Right lobe of liver (tissue), 4 donors: ENCODE measurements around the gene TMTC3.

Source experiments
- POLR2A ChIP-seq: fragments of 450-650 bp; IDR thresholded peaks from one replicate; pipeline ENCODE4 v1.6.1; 2017; ENCODE audit warnings: antibody characterized with exemption, mild to moderate bottlenecking
- TF ChIP-seq, protein P1 (sequence below), 4 donors: fragments of 200-600 bp in 3 of 4; fragments of 450-650 bp in 1 of 4; IDR thresholded peaks; one replicate each; pipeline versions ENCODE4 v1.5.1 to v1.8.0; 2016 to 2022; ENCODE audit warnings: antibody characterized with exemption in 4 of 4, mild to moderate bottlenecking in 2 of 4
- donor health status: DM: no; HTN: no; CAD: no.
- donor health status: DM: no; HTN: no; CAD: no.
- donor health status: DM: no; HTN: yes; CAD: no.

DNA sequence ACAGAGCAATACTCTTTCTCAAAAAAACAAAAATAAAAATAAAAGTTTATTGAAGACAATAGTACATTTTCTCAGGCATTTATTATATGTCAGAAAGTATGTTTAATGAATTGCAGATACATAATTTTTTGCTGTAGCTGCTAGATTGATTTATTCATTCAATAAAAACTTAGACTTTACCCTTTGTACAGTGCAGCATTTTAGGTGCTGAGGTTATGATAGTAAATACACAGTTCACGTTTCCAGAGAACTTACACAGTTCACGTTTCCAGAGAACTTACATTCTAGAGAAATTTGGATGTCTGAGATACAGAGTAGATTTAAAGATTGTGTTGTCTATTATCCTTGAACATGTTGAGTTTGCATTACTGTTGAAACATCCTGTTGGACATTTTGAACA is 25.3 kb downstream of the TMTC3 start:
- TF ChIP-seq, protein P1, sequence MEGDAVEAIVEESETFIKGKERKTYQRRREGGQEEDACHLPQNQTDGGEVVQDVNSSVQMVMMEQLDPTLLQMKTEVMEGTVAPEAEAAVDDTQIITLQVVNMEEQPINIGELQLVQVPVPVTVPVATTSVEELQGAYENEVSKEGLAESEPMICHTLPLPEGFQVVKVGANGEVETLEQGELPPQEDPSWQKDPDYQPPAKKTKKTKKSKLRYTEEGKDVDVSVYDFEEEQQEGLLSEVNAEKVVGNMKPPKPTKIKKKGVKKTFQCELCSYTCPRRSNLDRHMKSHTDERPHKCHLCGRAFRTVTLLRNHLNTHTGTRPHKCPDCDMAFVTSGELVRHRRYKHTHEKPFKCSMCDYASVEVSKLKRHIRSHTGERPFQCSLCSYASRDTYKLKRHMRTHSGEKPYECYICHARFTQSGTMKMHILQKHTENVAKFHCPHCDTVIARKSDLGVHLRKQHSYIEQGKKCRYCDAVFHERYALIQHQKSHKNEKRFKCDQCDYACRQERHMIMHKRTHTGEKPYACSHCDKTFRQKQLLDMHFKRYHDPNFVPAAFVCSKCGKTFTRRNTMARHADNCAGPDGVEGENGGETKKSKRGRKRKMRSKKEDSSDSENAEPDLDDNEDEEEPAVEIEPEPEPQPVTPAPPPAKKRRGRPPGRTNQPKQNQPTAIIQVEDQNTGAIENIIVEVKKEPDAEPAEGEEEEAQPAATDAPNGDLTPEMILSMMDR (IDR thresholded peaks at IDR 0.05): no peak
- TF ChIP-seq POLR2A: no peak
